Measurements from ENCODE around the gene PCNP.
"Not testable (repeated sequence)": the region's sequence is repeated elsewhere in the genome, so short reads cannot be mapped to it uniquely, and the experiment has no call there.

Gene PCNP

GRCh38 chr3:101634591-101635196 lies 60.7 kb downstream of the PCNP start:
- no peak for DNase-seq

- DNase-seq: no peak
Measured at GRCh38 chr3:101635345-101635744, 61.4 kb downstream of the PCNP start.

- DNase-seq: peak; percentile 67
Measured at GRCh38 chr3:101635954-101636798, 62.2 kb downstream of the PCNP start.

- no peak for DNase-seq
Measured at GRCh38 chr3:101637451-101637850, 63.5 kb downstream of the PCNP start.

GRCh38 chr3:101638261-101638745 lies 64.3 kb downstream of the PCNP start:
- no peak for DNase-seq

GRCh38 chr3:101639280-101639963 lies 65.4 kb downstream of the PCNP start:
- no peak for DNase-seq

- no peak for DNase-seq
Measured at GRCh38 chr3:101640256-101640655, 66.3 kb downstream of the PCNP start.

- not testable (repeated sequence) for DNase-seq
Measured at GRCh38 chr3:101641397-101642115, 67.6 kb downstream of the PCNP start.

GRCh38 chr3:101642441-101642840 lies 68.5 kb downstream of the PCNP start:
- no peak for DNase-seq

GRCh38 chr3:101643009-101643844 lies 69.2 kb downstream of the PCNP start:
- no peak for DNase-seq
